Ecto neural progenitor cell (in vitro differentiated cells): ENCODE data around the gene CCDC194.

Experiments
- DNase-seq: peaks from one replicate; pipeline ENCODE4 v3.0.0-alpha.2; 2018; ENCODE audit warnings: low spot score

CCDC194 gene

DNA sequence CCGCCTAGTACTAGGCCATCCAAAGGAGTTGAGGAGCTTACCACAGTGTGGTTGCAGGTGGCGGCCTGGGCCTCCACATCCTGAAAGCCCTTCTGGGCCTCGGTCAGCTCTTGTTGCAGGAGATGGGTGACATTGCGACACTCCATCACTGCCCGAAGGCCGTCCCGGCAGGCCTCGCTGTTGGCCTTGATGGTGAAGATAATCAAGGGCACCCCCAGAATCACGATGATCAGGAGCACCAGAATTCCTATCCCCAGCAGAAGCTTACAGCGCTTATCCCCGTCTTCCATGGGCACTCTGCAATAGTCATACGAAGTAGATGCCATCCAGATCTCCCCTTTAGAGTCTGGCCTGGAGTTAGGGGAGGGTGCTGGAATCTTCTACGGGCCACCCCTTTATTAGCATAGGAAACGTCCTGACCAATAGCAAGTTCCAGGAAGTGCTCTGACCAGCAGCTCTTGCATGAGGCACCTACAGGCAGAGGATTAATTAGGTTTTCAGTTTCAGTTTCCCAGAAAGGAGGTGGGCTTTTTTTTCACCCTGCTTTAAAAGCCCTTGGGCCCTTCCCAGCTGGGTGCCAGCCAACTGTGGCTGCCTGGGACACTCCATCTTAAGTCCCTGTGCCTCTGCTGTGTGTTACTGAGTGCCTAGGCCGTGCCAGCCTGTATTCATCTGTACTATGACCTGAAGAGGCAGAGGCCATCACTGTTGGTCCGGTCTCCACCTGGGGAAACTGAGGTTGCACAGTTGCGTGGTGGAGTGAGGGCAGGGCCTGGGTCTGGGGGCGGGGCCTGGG is 11.5 kb upstream of the CCDC194 start, which contains the start of gene BST2:
TSS of gene BST2 (minus strand) at position 381 of the 796 bp plus-strand sequence. CDS start at position 326, 55 bp downstream.
- DNase-seq = no peak

GRCh38 chr19:17404621-17405249 is 10.7 kb upstream of the CCDC194 start:
- no peak for DNase-seq

GRCh38 chr19:17404015-17404414 is 10.0 kb upstream of the CCDC194 start:
- DNase-seq = no peak

DNA sequence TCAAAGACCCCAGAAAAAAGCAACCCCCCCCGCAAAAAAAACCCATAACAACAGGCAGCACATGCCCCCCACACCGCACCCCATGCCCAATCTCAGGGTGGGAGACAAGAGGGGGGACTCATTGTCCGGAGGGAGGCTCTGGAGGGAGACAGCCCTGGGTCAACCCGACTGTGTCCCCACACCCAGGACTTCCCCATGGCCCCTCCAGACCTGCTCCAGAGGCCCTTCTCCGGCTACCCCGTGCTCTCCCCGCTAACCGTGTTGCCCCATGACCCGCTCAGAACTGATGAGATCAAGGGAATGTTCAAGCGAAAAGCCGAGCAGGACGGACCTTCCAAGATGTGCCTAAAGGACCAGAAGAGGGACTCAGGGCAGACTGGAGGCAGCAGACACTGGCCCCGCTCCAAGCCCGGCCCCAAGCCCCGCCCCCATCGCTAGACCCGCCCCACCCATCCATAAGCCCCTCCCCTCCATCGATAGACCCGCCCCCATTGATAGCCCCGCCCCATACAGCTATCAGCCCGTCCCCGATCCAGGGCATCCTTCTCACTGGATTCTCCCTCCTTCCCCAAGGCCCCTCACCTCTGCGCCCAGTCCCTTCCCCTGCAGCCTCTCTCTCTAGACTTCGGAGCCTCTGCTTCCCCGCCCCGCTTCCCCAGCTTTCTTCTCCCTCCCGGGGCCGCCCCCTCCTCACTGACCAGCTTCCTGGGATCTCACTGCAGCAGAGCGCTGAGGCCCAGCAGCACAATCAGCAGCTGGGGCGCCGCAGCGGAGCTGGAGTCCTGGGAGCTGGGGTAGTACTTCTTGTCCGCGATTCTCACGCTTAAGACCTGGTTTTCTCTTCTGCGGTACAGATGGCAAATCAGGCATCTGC is 9.2 kb upstream of the CCDC194 start:
- DNase-seq = peak; percentile 90

- DNase-seq = no peak
These were observed 7.6 kb upstream of the CCDC194 start for GRCh38 chr19:17401628-17402027.

DNA sequence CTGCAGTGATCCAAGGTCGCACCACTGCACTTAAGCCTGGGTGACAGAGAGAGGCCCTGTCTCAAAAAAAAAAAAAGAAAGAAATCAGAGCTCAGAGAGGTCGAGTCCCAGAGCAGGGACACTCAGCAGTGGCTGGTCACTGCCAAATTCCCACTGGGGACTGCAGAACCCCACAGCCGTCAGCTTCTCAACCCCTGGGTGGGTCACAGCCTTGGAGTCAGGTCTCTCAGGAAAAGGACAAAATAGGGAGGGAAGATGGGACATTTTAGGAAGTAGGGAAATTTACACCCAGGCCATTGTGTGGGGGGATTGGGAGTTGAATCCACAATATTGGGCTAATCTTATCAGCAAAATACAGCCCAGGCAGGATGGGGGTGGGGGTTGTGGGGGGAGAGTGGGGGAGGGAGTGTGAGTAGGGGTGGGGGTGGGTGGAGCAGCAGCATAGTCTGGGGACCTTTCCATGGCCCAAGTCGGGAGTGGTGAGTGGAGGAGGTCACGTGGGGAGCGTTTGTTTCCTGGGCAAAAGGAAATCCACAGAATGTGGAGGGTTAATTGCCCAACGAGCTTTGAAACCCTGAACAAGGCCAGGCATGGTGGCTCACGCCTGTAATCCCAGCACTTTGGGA is 5.0 kb upstream of the CCDC194 start:
- DNase-seq = no peak

GRCh38 chr19:17394891-17395415 is 957 bp upstream of the CCDC194 start:
- DNase-seq = peak; percentile 72

- DNase-seq = no peak
These were observed 994 bp downstream of the CCDC194 start for GRCh38 chr19:17393002-17393401.

- no peak for DNase-seq
These were observed 2.4 kb downstream of the CCDC194 start for GRCh38 chr19:17391371-17392151.

DNA sequence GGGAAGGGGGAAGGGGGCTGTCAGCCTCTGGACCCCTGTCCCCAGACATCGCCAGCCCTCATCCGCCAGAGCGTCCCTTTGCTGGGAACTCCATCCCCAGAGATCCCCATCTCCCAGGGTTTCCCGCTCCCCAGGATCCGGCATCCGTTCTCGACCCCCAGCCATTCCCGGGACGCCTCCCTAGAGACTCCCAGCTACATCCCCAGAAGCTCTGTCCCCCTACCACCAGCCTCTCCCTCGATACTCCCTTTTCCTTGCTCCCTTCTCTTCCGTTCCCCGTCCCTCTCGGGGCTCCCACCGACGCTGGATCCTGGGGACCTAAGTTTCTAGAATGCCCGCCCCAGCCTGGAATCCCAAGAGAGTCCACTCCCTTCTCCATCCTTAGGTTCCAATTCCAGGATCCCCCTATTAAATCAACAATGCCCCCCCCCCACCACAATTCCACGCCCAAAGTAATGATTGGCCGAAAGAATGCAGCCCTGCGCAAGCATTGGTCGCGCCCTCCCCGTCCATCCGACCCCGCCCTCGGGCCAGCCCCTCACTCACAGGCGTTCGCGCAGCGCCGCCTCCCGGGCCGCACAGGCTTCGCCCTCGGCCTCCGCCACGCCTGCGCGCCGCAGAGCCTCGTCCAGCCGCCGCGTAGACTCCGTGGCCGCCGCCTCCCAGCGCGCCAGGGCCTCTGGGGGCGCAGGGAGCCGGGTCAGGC is 3.2 kb downstream of the CCDC194 start:
- peak; percentile 96 for DNase-seq

DNA sequence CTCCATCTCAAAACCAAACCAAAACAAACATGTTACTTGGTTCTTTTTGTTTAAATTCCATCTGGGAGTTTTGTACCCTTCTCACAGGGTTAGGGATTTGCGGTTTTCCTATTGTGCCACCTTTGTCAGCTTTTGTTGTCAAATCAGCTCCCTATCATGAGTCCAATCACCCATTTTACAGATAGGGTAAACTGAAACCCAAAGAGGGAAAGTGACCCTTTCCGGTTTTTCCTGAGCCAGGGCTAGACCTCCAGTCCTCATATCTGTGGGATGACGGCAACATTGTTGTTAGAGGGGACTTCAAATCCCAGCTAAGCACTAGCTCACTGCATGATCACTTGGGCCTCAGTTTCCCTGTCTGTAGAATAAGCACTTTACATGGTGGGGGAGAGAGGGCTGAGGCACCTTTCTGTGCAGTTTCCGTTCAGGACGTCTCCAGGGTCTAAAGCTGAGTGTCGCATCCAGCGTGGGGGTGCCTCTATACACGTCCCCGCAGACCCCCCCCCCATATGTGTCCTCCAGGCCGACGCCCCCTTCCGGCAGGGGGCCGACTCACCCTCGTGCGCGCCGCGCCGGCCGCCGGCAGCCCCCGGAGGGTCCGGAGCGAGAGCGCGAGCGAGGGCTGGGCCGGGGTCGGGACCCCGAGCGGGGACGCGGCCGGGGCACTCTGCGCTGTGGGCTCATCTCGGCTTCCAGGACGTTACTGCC is 3.9 kb downstream of the CCDC194 start:
- peak; percentile 70 for DNase-seq

DNA sequence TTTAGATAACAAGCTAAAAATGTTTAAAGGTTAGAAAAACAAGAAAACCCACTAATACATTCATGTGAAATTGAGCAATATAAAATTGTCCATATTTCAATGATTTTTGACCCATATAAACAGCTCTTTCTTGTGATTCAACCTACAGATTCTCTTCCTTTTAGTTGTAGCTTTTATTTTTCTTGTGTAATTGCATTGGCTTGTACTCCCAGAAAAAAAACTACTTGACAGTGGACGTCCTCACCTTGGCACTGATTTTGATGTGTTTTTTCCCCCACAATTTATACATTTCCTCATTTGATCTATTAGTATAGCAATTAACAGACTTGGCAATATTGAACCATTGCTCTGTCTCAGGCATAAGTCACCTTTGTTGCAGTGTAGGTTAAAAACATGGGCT is 4.7 kb downstream of the CCDC194 start:
- no peak for DNase-seq

- DNase-seq = peak; percentile 83
These were observed 8.0 kb downstream of the CCDC194 start for GRCh38 chr19:17385878-17386611.

GRCh38 chr19:17380426-17381138 is 13.4 kb downstream of the CCDC194 start:
- no peak for DNase-seq

GRCh38 chr19:17379221-17379631 is 14.8 kb downstream of the CCDC194 start:
- peak; percentile 75 for DNase-seq

DNA sequence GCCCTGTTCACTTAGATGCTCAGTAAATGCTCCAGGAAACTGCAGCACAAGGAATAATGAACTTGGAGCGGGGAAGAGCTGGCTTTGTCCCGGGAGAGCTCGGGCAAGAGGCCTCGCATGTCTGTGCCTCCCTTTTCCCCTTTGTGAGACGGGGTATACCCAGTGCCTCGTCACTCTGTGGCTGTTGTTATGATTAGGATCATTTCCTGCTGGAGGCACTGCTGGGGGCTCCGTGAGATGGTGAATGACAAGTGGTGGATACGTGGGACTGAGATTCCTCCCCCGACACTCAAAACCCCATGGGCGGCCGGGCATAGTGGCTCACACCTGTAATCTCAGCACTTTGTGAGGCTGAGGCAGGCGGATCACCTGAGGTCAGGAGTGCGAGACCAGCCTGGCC is 15.7 kb downstream of the CCDC194 start:
- no peak for DNase-seq

DNA sequence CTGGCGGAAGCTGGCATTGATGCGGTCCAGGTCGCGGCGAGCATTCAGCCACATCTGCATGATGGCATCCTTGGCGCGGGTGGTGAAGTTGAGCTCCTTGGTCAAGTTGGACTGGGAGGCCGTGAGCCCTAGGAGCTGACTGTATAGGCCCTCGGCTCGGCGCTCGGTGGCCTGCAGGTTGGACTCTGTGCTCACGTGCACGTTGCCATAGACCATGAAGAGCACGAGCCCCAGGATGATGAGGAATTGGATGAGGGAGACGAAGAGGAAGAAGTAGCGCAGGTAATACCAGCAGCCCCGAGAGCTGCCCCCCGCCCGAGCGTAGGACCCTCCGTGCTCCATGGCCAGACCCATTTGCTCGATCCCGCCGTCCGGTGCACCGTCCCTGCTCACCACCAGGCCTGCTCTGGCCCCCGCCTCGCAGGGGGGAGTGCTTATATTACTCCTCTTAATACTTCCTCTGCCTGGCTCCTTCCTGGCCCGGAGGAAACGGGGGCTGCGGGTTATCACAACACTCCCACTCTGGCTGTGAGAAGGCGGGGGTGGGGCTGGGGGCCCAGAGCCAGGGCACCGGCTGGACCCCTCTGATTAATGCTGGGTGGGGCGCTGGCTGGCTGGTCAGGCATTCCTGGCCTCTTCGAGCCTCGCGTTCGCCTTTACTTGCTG is 16.9 kb downstream of the CCDC194 start, which contains the start of gene PLVAP:
TSS of gene PLVAP (minus strand) at position 408 of the 666 bp plus-strand sequence. CDS start at position 354, 54 bp downstream.
- no peak for DNase-seq
